ENCODE measurements around the gene RALGPS1. TPM values are rescaled to one million over a fixed set of nuclear protein-coding genes. Genes with fewer than 3 reads are reported as not detected.

Gene RALGPS1
- total and polyA plus RNA-seq, 7 donors, result 6.6 to 18.6 (median 11.4) TPM

DNA sequence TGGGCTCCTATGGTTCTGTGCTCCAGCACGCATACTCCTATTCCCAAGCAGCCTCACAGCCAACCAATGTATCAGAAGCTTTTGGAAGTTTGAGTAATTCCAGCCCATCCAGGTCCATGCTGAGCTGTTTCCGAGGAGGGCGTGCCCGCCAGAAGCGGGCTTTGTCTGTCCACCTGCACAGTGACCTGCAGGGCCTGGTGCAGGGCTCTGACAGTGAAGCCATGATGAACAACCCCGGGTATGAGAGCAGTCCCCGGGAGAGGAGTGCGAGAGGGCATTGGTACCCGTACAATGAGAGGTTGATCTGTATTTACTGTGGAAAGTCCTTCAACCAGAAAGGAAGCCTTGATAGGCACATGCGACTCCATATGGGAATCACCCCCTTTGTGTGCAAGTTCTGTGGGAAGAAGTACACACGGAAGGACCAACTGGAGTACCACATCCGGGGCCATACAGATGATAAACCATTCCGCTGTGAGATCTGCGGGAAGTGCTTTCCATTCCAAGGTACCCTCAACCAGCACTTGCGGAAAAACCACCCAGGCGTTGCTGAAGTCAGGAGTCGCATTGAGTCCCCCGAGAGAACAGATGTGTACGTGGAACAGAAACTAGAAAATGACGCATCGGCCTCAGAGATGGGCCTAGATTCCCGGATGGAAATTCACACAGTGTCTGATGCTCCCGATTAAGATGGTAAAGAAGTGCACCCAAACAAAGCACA is 34.2 kb upstream of the RALGPS1 start:
- no peak for DNase-seq
- Histone ChIP-seq H3K36me3 (peaks cover 14 to 47% (median 18%) of the 10 kb centered on the region in 4 donors), H3K9me3 (no peaks in the 10 kb centered on the region), H3K27ac (no peak overlapping the region), H3K4me1 (no peaks in the 10 kb centered on the region), H3K4me3 (no peak overlapping the region), H3K27me3 (no peaks in the 10 kb centered on the region)
- WGBS, 2 donors, result 95 to 97% methylated on average over 23 of the region's 23 CpGs
- intact Hi-C loops (cut with DNase I), result no loop called here
- TF ChIP-seq POLR2A (IDR thresholded peaks at IDR 0.05), result no peak
- TF ChIP-seq CTCF (IDR thresholded peaks at IDR 0.05), result no peak
- no peak for TF ChIP-seq EP300 (IDR thresholded peaks at IDR 0.05)
- no peak for TF ChIP-seq POLR2AphosphoS5 (IDR thresholded peaks at IDR 0.05)

- no peak for DNase-seq
- no peaks in the 10 kb centered on the region for H3K9me3 ChIP-seq
- no peaks in the 10 kb centered on the region for H3K27me3 ChIP-seq
- no peak for TF ChIP-seq CTCF (IDR thresholded peaks at IDR 0.05)
- no peak for TF ChIP-seq EP300 (IDR thresholded peaks at IDR 0.05)
- TF ChIP-seq POLR2A (IDR thresholded peaks at IDR 0.05), result no peak
- no peak for TF ChIP-seq POLR2AphosphoS5 (IDR thresholded peaks at IDR 0.05)
- 91 to 94% methylated on average over 6 of the region's 6 CpGs for WGBS, 2 donors
- intact Hi-C loops (cut with DNase I), result no loop called here
- no peaks in the 10 kb centered on the region for H3K4me1 ChIP-seq
- H3K27ac ChIP-seq, result no peak overlapping the region
- H3K36me3 ChIP-seq, result peaks cover 14 to 47% (median 20%) of the 10 kb centered on the region in 4 donors
- no peak overlapping the region for H3K4me3 ChIP-seq
Measured at GRCh38 chr9:126880947-126881332, 33.6 kb upstream of the RALGPS1 start.

DNA sequence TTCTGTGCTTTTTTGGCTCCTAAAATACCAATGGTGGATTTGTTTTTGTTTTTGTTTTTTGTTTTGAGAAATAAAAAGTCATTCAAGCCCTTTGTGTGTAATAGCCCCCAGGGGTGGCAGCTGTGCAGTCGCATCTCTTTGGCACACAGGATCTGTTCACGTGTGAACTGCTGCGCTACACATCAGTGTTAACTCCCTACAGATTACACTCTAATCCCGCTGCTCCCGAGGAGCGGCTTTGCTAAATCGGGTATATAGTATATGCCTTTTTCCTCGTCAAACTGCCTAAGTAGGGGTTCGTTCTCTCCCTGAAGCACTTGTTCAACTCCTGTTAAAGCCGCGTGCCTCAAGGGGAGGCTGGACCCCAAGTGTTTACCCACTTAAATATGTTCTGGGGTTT is 31.8 kb upstream of the RALGPS1 start:
- H3K27me3 ChIP-seq, result no peaks in the 10 kb centered on the region
- no peak overlapping the region for H3K27ac ChIP-seq
- no peak overlapping the region for H3K4me3 ChIP-seq
- H3K36me3 ChIP-seq, result peaks cover 14 to 47% (median 21%) of the 10 kb centered on the region in 4 donors
- H3K9me3 ChIP-seq, result no peaks in the 10 kb centered on the region
- intact Hi-C loops (cut with DNase I), result no loop called here
- TF ChIP-seq EP300 (IDR thresholded peaks at IDR 0.05) (no peak), POLR2AphosphoS5 (IDR thresholded peaks at IDR 0.05) (no peak), POLR2A (IDR thresholded peaks at IDR 0.05) (no peak), CTCF (IDR thresholded peaks at IDR 0.05) (no peak)
- DNase-seq, result no peak
- WGBS, 2 donors, result 95 to 97% methylated on average over 11 of the region's 11 CpGs
- H3K4me1 ChIP-seq, result no peaks in the 10 kb centered on the region

GRCh38 chr9:126883636-126884035 is 30.9 kb upstream of the RALGPS1 start:
- Histone ChIP-seq H3K9me3 (no peaks in the 10 kb centered on the region), H3K36me3 (peaks cover 14 to 47% (median 21%) of the 10 kb centered on the region in 4 donors), H3K4me3 (no peak overlapping the region), H3K27ac (no peak overlapping the region), H3K27me3 (no peaks in the 10 kb centered on the region), H3K4me1 (no peaks in the 10 kb centered on the region)
- TF ChIP-seq POLR2AphosphoS5 (IDR thresholded peaks at IDR 0.05), result no peak
- WGBS, 2 donors, result 89 to 90% methylated on average over 15 of the region's 15 CpGs
- DNase-seq, result no peak
- intact Hi-C loops (cut with DNase I), result no loop called here

DNA sequence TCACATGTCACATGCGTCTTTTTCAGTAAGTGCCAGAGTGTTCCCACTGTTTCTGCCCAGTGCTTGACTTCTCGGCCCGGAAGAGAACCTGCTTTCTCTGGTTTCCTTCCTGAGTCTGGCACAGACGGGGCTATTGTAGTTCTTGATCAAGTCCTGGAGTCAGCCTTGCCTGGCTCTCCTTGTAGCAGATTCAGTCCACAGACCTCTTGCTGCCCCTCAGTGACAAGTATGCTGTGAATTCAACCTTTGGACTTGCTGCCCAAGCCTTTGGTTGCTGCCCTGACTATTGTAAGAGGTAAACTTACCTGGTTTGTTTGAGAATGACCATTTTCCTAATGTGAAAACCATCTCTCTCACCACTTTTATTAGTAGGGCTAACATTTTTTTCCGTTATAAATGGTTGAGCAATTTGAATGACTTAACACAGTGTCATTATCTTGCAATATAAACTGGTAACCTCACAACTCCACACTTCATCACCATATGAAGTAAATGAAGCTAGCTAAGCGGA is 29.4 kb upstream of the RALGPS1 start:
- intact Hi-C loops (cut with DNase I), result no loop called here
- Histone ChIP-seq H3K4me1 (no peaks in the 10 kb centered on the region), H3K27ac (no peak overlapping the region), H3K4me3 (no peak overlapping the region), H3K27me3 (no peaks in the 10 kb centered on the region), H3K9me3 (no peaks in the 10 kb centered on the region), H3K36me3 (peaks cover 7 to 39% (median 12%) of the 10 kb centered on the region in 4 donors)
- DNase-seq, result no peak
- WGBS, 2 donors, result 79 to 82% methylated on average over 6 of the region's 6 CpGs
- TF ChIP-seq POLR2A (IDR thresholded peaks at IDR 0.05) (no peak), CTCF (IDR thresholded peaks at IDR 0.05) (no peak), POLR2AphosphoS5 (IDR thresholded peaks at IDR 0.05) (no peak), EP300 (IDR thresholded peaks at IDR 0.05) (no peak)

All from sigmoid colon (tissue), 7 donors.